Measurements from ENCODE around the gene ECT2L. TPM values are rescaled to one million over a fixed set of nuclear protein-coding genes. Genes with fewer than 3 reads are reported as not detected.

ECT2L gene
- total and polyA plus RNA-seq, 4 donors: under 0.01 to 0.32 TPM; not detected in 2

- Histone ChIP-seq H3K36me3 (ENCODE audit: control insufficient read depth in 4 of 4, insufficient read depth in 3 of 4, low read depth in 1 of 4, low read length in 3 of 4) (peaks cover 0 to 21% (median 8%) of the 10 kb centered on the region in 4 donors), H3K27ac (ENCODE audit: low read depth in 1 of 2, low read length in 2 of 2) (no peak overlapping the region), H3K4me1 (ENCODE audit: control insufficient read depth in 4 of 4, insufficient read depth in 4 of 4, low read length in 3 of 4) (no peaks in the 10 kb centered on the region), H3K9ac (ENCODE audit: low read depth in 1 of 2, low read length in 2 of 2) (no peak overlapping the region), H3K27me3 (ENCODE audit: control insufficient read depth in 4 of 4, insufficient read depth in 4 of 4, low read length in 3 of 4) (no peaks in the 10 kb centered on the region), H3K4me3 (ENCODE audit: low read depth in 1 of 3, low read length in 3 of 3) (no peak overlapping the region), H3K9me3 (ENCODE audit: control insufficient read depth in 4 of 4, low read length in 3 of 4) (no peaks in the 10 kb centered on the region)
- TF ChIP-seq GABPA (IDR thresholded peaks at IDR 0.05 in 1 of 2, conservative IDR thresholded peaks at IDR 0.05 in 1 of 2) (no peak), YY1 (IDR thresholded peaks at IDR 0.05) (no peak), MAX (IDR thresholded peaks at IDR 0.05) (no peak), FOXA2 (IDR thresholded peaks at IDR 0.05) (no peak), RXRA (IDR thresholded peaks at IDR 0.05) (no peak), REST (IDR thresholded peaks at IDR 0.05) (no peak), RAD21 (IDR thresholded peaks at IDR 0.05) (no peak), JUND (IDR thresholded peaks at IDR 0.05) (no peak), NR2F2 (IDR thresholded peaks at IDR 0.05) (no peak)
- TF ChIP-seq, protein P1, sequence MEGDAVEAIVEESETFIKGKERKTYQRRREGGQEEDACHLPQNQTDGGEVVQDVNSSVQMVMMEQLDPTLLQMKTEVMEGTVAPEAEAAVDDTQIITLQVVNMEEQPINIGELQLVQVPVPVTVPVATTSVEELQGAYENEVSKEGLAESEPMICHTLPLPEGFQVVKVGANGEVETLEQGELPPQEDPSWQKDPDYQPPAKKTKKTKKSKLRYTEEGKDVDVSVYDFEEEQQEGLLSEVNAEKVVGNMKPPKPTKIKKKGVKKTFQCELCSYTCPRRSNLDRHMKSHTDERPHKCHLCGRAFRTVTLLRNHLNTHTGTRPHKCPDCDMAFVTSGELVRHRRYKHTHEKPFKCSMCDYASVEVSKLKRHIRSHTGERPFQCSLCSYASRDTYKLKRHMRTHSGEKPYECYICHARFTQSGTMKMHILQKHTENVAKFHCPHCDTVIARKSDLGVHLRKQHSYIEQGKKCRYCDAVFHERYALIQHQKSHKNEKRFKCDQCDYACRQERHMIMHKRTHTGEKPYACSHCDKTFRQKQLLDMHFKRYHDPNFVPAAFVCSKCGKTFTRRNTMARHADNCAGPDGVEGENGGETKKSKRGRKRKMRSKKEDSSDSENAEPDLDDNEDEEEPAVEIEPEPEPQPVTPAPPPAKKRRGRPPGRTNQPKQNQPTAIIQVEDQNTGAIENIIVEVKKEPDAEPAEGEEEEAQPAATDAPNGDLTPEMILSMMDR (IDR thresholded peaks at IDR 0.05; ENCODE audit: low read depth, low read length, missing input control): no peak
- no peak for DNase-seq (ENCODE audit: low spot score)
Measured at GRCh38 chr6:138897031-138897430, 101.1 kb downstream of the ECT2L start.

DNA sequence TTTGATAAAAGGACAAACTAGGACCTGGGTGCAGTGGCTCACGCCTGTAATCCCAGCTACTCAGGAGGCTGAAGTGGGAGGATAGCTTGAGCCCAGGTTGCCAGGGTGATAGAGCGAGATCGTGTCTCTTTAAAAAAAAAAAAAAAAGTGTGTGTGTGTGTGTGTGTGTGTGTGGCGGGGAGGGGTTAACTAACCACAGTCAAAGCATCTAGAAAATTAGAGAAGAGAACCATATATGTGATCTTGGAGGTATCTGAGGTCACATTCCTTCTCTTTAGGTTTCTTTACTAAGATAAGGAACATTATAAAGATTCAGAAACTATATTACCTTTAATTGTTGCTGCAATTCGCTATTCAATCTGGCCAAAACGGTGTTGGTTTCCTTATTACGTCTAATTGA is 111.3 kb downstream of the ECT2L start:
- Histone ChIP-seq H3K9me3 (ENCODE audit: control insufficient read depth in 4 of 4, low read length in 3 of 4) (no peaks in the 10 kb centered on the region), H3K4me3 (ENCODE audit: low read depth in 1 of 3, low read length in 3 of 3) (no peak overlapping the region), H3K4me1 (ENCODE audit: control insufficient read depth in 4 of 4, insufficient read depth in 4 of 4, low read length in 3 of 4) (no peaks in the 10 kb centered on the region), H3K27ac (ENCODE audit: low read depth in 1 of 2, low read length in 2 of 2) (no peak overlapping the region), H3K9ac (ENCODE audit: low read depth in 1 of 2, low read length in 2 of 2) (no peak overlapping the region), H3K36me3 (ENCODE audit: control insufficient read depth in 4 of 4, insufficient read depth in 3 of 4, low read depth in 1 of 4, low read length in 3 of 4) (peaks cover 13 to 77% (median 71%) of the 10 kb centered on the region in 4 donors), H3K27me3 (ENCODE audit: control insufficient read depth in 4 of 4, insufficient read depth in 4 of 4, low read length in 3 of 4) (no peaks in the 10 kb centered on the region)
- no peak for TF ChIP-seq FOXA1 (IDR thresholded peaks at IDR 0.05)
- no peak for TF ChIP-seq JUND (IDR thresholded peaks at IDR 0.05)
- TF ChIP-seq HNF4A (conservative IDR thresholded peaks at IDR 0.05): no peak
- TF ChIP-seq, protein P2, sequence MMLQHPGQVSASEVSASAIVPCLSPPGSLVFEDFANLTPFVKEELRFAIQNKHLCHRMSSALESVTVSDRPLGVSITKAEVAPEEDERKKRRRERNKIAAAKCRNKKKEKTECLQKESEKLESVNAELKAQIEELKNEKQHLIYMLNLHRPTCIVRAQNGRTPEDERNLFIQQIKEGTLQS (IDR thresholded peaks at IDR 0.05): no peak
- no peak for TF ChIP-seq ZBTB33 (IDR thresholded peaks at IDR 0.05)
- WGBS: 87% methylated on average over 7 of the region's 7 CpGs
- no peak for DNase-seq (ENCODE audit: low spot score)
